Measurements from ENCODE around the gene PDE4D.

Gene PDE4D

GRCh38 chr5:58950224-58950623, 943.3 kb downstream of the PDE4D start:
- TF ChIP-seq, protein P1, sequence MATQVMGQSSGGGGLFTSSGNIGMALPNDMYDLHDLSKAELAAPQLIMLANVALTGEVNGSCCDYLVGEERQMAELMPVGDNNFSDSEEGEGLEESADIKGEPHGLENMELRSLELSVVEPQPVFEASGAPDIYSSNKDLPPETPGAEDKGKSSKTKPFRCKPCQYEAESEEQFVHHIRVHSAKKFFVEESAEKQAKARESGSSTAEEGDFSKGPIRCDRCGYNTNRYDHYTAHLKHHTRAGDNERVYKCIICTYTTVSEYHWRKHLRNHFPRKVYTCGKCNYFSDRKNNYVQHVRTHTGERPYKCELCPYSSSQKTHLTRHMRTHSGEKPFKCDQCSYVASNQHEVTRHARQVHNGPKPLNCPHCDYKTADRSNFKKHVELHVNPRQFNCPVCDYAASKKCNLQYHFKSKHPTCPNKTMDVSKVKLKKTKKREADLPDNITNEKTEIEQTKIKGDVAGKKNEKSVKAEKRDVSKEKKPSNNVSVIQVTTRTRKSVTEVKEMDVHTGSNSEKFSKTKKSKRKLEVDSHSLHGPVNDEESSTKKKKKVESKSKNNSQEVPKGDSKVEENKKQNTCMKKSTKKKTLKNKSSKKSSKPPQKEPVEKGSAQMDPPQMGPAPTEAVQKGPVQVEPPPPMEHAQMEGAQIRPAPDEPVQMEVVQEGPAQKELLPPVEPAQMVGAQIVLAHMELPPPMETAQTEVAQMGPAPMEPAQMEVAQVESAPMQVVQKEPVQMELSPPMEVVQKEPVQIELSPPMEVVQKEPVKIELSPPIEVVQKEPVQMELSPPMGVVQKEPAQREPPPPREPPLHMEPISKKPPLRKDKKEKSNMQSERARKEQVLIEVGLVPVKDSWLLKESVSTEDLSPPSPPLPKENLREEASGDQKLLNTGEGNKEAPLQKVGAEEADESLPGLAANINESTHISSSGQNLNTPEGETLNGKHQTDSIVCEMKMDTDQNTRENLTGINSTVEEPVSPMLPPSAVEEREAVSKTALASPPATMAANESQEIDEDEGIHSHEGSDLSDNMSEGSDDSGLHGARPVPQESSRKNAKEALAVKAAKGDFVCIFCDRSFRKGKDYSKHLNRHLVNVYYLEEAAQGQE (IDR thresholded peaks at IDR 0.05; ENCODE audit: insufficient read depth in 1 of 2, low read depth in 2 of 2, low read length in 2 of 2) = no peak
- no peak for TF ChIP-seq SIN3A (IDR thresholded peaks at IDR 0.05; ENCODE audit: borderline replicate concordance, insufficient read depth, low read length)
- TF ChIP-seq FOXP2 (optimal IDR thresholded peaks at IDR 0.05; ENCODE audit: borderline replicate concordance, extremely low read depth, extremely low read length, insufficient read depth) = no peak
- no peak for TF ChIP-seq POLR2AphosphoS5 (IDR thresholded peaks at IDR 0.05; ENCODE audit: low read depth, low read length)

- no peak for TF ChIP-seq TAF1 (IDR thresholded peaks at IDR 0.05; ENCODE audit: borderline replicate concordance, insufficient read depth, low read length)
- TF ChIP-seq FOXP2 (optimal IDR thresholded peaks at IDR 0.05; ENCODE audit: borderline replicate concordance, extremely low read depth, extremely low read length, insufficient read depth) = no peak
- no peak for TF ChIP-seq POLR2AphosphoS5 (IDR thresholded peaks at IDR 0.05; ENCODE audit: low read depth, low read length)
- no peak for TF ChIP-seq SIN3A (IDR thresholded peaks at IDR 0.05; ENCODE audit: borderline replicate concordance, insufficient read depth, low read length)
- TF ChIP-seq, protein P1 (IDR thresholded peaks at IDR 0.05; ENCODE audit: insufficient read depth in 1 of 2, low read depth in 2 of 2, low read length in 2 of 2) = no peak
Observed at GRCh38 chr5:58946230-58946629, 947.3 kb downstream of the PDE4D start.

DNA sequence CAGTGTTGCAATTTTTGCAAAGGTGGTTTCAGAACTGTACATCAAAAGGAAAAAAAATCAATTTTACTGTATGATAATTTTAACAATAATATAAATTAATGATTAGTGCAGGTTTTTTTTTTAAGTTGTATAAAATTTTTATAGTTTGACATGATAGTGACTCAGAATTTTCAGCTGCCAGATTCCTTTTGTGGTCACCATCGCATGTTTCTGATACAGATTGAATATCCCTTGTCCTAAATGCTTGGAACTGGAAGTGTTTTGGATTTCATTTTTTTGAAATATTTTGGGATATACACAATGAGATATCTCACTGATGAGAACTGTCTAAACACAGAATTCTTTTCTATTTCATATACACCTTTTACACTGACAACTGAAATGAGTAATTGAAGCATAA, 949.3 kb downstream of the PDE4D start:
- TF ChIP-seq, protein P1 (IDR thresholded peaks at IDR 0.05; ENCODE audit: insufficient read depth in 1 of 2, low read depth in 2 of 2, low read length in 2 of 2) = no peak
- TF ChIP-seq POLR2AphosphoS5 (IDR thresholded peaks at IDR 0.05; ENCODE audit: low read depth, low read length) (no peak), SIN3A (IDR thresholded peaks at IDR 0.05; ENCODE audit: borderline replicate concordance, insufficient read depth, low read length) (no peak), FOXP2 (optimal IDR thresholded peaks at IDR 0.05; ENCODE audit: borderline replicate concordance, extremely low read depth, extremely low read length, insufficient read depth) (no peak), TAF1 (IDR thresholded peaks at IDR 0.05; ENCODE audit: borderline replicate concordance, insufficient read depth, low read length) (no peak)

- TF ChIP-seq, protein P1 (IDR thresholded peaks at IDR 0.05; ENCODE audit: insufficient read depth in 1 of 2, low read depth in 2 of 2, low read length in 2 of 2) = no peak
- TF ChIP-seq TAF1 (IDR thresholded peaks at IDR 0.05; ENCODE audit: borderline replicate concordance, insufficient read depth, low read length) = no peak
- no peak for TF ChIP-seq FOXP2 (optimal IDR thresholded peaks at IDR 0.05; ENCODE audit: borderline replicate concordance, extremely low read depth, extremely low read length, insufficient read depth)
- TF ChIP-seq POLR2AphosphoS5 (IDR thresholded peaks at IDR 0.05; ENCODE audit: low read depth, low read length) = no peak
- TF ChIP-seq SIN3A (IDR thresholded peaks at IDR 0.05; ENCODE audit: borderline replicate concordance, insufficient read depth, low read length) = no peak
Observed at GRCh38 chr5:58940446-58940845, 953.1 kb downstream of the PDE4D start.

GRCh38 chr5:58939664-58940063, 953.9 kb downstream of the PDE4D start:
- TF ChIP-seq, protein P1 (IDR thresholded peaks at IDR 0.05; ENCODE audit: insufficient read depth in 1 of 2, low read depth in 2 of 2, low read length in 2 of 2) = no peak
- no peak for TF ChIP-seq TAF1 (IDR thresholded peaks at IDR 0.05; ENCODE audit: borderline replicate concordance, insufficient read depth, low read length)
- no peak for TF ChIP-seq POLR2AphosphoS5 (IDR thresholded peaks at IDR 0.05; ENCODE audit: low read depth, low read length)
